ENCODE results near the gene SLC19A1. TPM values are rescaled to one million over a fixed set of nuclear protein-coding genes. Genes with fewer than 3 reads are reported as not detected.
"Not testable (repeated sequence)": the region's sequence is repeated elsewhere in the genome, so short reads cannot be mapped to it uniquely, and the experiment has no call there.

SLC19A1 gene
- total RNA-seq, 2 experiments from 2014 or later = 53.2 to 60.2 TPM

GRCh38 chr21:45534636-45535331 is 7.5 kb downstream of the SLC19A1 start:
- H3K9me3 Mint-ChIP-seq (ENCODE audit: low read depth) = no peaks in the 10 kb centered on the region
- peaks cover 15% of the 10 kb centered on the region for H3K36me3 Mint-ChIP-seq
- DNase-seq (no peak), ATAC-seq (no peak)
- peaks cover 16% of the 10 kb centered on the region for H3K4me1 Mint-ChIP-seq
- H3K27me3 Mint-ChIP-seq = no peaks in the 10 kb centered on the region
- CTCF ChIA-PET = no interaction called here
- H3K27ac Mint-ChIP-seq = no peak overlapping the region
- no peak overlapping the region for H3K4me3 Mint-ChIP-seq

- Mint-ChIP-seq H3K27ac (no peak overlapping the region), H3K4me3 (no peak overlapping the region), H3K27me3 (no peaks in the 10 kb centered on the region), H3K36me3 (peaks cover 15% of the 10 kb centered on the region), H3K4me1 (peaks cover 16% of the 10 kb centered on the region), H3K9me3 (ENCODE audit: low read depth) (no peaks in the 10 kb centered on the region)
- ATAC-seq (no peak), DNase-seq (no peak)
- CTCF ChIA-PET = no interaction called here
Observed at GRCh38 chr21:45533846-45534635, 8.2 kb downstream of the SLC19A1 start.

- Mint-ChIP-seq H3K36me3 (peaks cover 15% of the 10 kb centered on the region), H3K9me3 (ENCODE audit: low read depth) (no peaks in the 10 kb centered on the region), H3K4me3 (no peak overlapping the region), H3K27ac (no peak overlapping the region), H3K27me3 (no peaks in the 10 kb centered on the region), H3K4me1 (peaks cover 16% of the 10 kb centered on the region)
- ATAC-seq (no peak), DNase-seq (no peak)
- CTCF ChIA-PET = interaction anchor here (1.4 kb wide), 1 partner anchor 23 kb away, joined by 3 read pairs; no protein-coding TSS in a partner anchor
Observed at GRCh38 chr21:45533361-45533845, 8.8 kb downstream of the SLC19A1 start.

GRCh38 chr21:45532826-45533360 is 9.3 kb downstream of the SLC19A1 start:
- H3K4me1 Mint-ChIP-seq = peaks cover 16% of the 10 kb centered on the region
- DNase-seq (no peak), ATAC-seq (peak; percentile 40)
- H3K27ac Mint-ChIP-seq = peak overlapping the region; percentile 82
- no peaks in the 10 kb centered on the region for H3K9me3 Mint-ChIP-seq (ENCODE audit: low read depth)
- H3K36me3 Mint-ChIP-seq = peaks cover 19% of the 10 kb centered on the region
- CTCF ChIA-PET = interaction anchor here (1.3 to 1.4 kb wide), 2 partner anchors 23 to 54 kb away, joined by 3 read pairs; no protein-coding TSS in a partner anchor
- no peaks in the 10 kb centered on the region for H3K27me3 Mint-ChIP-seq
- no peak overlapping the region for H3K4me3 Mint-ChIP-seq

GRCh38 chr21:45531393-45532215 is 10.6 kb downstream of the SLC19A1 start:
- no peak overlapping the region for H3K4me3 Mint-ChIP-seq
- H3K9me3 Mint-ChIP-seq (ENCODE audit: low read depth) = no peaks in the 10 kb centered on the region
- no peak for ATAC-seq
- no peak for DNase-seq
- peaks cover 21% of the 10 kb centered on the region for H3K36me3 Mint-ChIP-seq
- H3K27ac Mint-ChIP-seq = no peak overlapping the region
- CTCF ChIA-PET = interaction anchor here (1.3 kb wide), 1 partner anchor 53 kb away, joined by 3 read pairs; no protein-coding TSS in a partner anchor
- peaks cover 16% of the 10 kb centered on the region for H3K4me1 Mint-ChIP-seq
- no peaks in the 10 kb centered on the region for H3K27me3 Mint-ChIP-seq

GRCh38 chr21:45531114-45531392 is 11.2 kb downstream of the SLC19A1 start:
- not testable (repeated sequence) for H3K27me3 Mint-ChIP-seq

GRCh38 chr21:45530423-45531113 is 11.7 kb downstream of the SLC19A1 start:
- H3K27me3 Mint-ChIP-seq = no peaks in the 10 kb centered on the region
- no peak overlapping the region for H3K27ac Mint-ChIP-seq
- no peak overlapping the region for H3K4me3 Mint-ChIP-seq
- ATAC-seq = no peak
- H3K36me3 Mint-ChIP-seq = peaks cover 24% of the 10 kb centered on the region
- no peaks in the 10 kb centered on the region for H3K9me3 Mint-ChIP-seq (ENCODE audit: low read depth)
- CTCF ChIA-PET = no interaction called here
- no peak for DNase-seq
- peaks cover 13% of the 10 kb centered on the region for H3K4me1 Mint-ChIP-seq

More at GRCh38 chr21:45531114-45531392, 11.2 kb downstream of the SLC19A1 start:
- H3K9me3 Mint-ChIP-seq (ENCODE audit: low read depth); ATAC-seq; DNase-seq; H3K4me3 Mint-ChIP-seq; H3K27ac Mint-ChIP-seq; CTCF ChIA-PET: not testable (repeated sequence)
- Mint-ChIP-seq H3K4me1 (peaks cover 14% of the 10 kb centered on the region), H3K36me3 (peaks cover 21% of the 10 kb centered on the region)

GRCh38 chr21:45529785-45530422 is 12.3 kb downstream of the SLC19A1 start:
- DNase-seq (no peak), ATAC-seq (no peak)
- Mint-ChIP-seq H3K4me3 (no peak overlapping the region), H3K27ac (no peak overlapping the region), H3K36me3 (peaks cover 25% of the 10 kb centered on the region), H3K4me1 (peaks cover 9% of the 10 kb centered on the region), H3K27me3 (no peaks in the 10 kb centered on the region), H3K9me3 (ENCODE audit: low read depth) (no peaks in the 10 kb centered on the region)
- CTCF ChIA-PET = no interaction called here

- Mint-ChIP-seq H3K27ac (no peak overlapping the region), H3K9me3 (ENCODE audit: low read depth) (no peaks in the 10 kb centered on the region), H3K27me3 (no peaks in the 10 kb centered on the region), H3K4me3 (no peak overlapping the region), H3K36me3 (peaks cover 25% of the 10 kb centered on the region), H3K4me1 (peaks cover 9% of the 10 kb centered on the region)
- ATAC-seq = no peak
- DNase-seq = no peak
- CTCF ChIA-PET = no interaction called here
Observed at GRCh38 chr21:45528981-45529784, 13.1 kb downstream of the SLC19A1 start.

- Mint-ChIP-seq H3K4me3 (no peak overlapping the region), H3K27me3 (no peaks in the 10 kb centered on the region), H3K9me3 (ENCODE audit: low read depth) (no peaks in the 10 kb centered on the region), H3K4me1 (peaks cover 7% of the 10 kb centered on the region), H3K27ac (no peak overlapping the region), H3K36me3 (peaks cover 30% of the 10 kb centered on the region)
- no peak for DNase-seq
- ATAC-seq = no peak
- CTCF ChIA-PET = no interaction called here
Observed at GRCh38 chr21:45528028-45528705, 14.1 kb downstream of the SLC19A1 start.

- H3K4me3 Mint-ChIP-seq; H3K9me3 Mint-ChIP-seq (ENCODE audit: low read depth); H3K4me1 Mint-ChIP-seq; CTCF ChIA-PET; DNase-seq; ATAC-seq; H3K27ac Mint-ChIP-seq; H3K27me3 Mint-ChIP-seq: not testable (repeated sequence)
- peaks cover 35% of the 10 kb centered on the region for H3K36me3 Mint-ChIP-seq
Observed at GRCh38 chr21:45527151-45527999, 14.9 kb downstream of the SLC19A1 start.
